Transverse colon (tissue), 4 donors: ENCODE data around the gene ACTN1.

ENCODE experiments used
- POLR2A ChIP-seq: fragments of 450-650 bp; IDR thresholded peaks from one replicate; pipeline ENCODE4 v1.6.1; 2016; ENCODE audit warnings: antibody characterized with exemption, mild to moderate bottlenecking, moderate library complexity
- POLR2AphosphoS5 ChIP-seq, 3 donors: sonication (generic); formaldehyde crosslinking; IDR thresholded peaks; one replicate each; pipeline ENCODE4 v1.6.1; 2016; ENCODE audit warnings: antibody characterized with exemption in 3 of 3
- TF ChIP-seq, protein P1 (sequence below), 5 experiments: fragments of 200-600 bp in 3 of 5; fragments of 450-650 bp in 2 of 5; sonication (generic) in 3 of 5; IDR thresholded peaks; 1 replicate in 2 of 5; 2 replicates in 3 of 5; pipeline ENCODE4 v1.5.1; 2016 to 2017; ENCODE audit warnings: antibody characterized with exemption in 5 of 5, inconsistent platforms in 3 of 5, mild to moderate bottlenecking in 2 of 5, moderate library complexity in 1 of 5

DNA sequence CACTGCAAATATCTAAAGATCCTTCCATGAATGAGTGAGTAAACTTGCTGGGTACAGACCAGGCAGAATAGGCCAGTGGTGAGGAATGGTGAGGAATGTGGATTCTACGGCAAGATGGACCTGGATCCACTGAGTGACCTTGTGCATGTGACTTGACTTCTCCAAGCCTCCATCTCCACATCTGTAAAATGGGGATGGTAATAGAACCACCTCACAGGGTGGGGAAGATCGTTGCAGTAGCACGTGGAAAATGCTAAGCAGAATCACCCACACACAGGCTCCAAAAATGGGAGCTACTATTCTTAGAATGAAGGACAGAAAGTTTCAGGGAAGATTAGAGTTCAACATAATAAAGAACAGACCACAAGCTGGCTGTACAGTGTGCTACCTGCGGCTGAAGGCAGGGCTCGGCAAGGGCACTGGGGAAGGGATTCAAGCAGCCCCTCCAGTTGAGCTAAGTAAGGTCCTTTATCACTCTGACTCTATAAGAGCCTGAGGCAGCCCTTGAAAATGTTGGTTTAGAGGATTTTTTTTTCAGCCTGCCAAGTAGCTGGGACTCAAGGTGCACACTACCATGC, 47.5 kb downstream of the ACTN1 start:
- TF ChIP-seq, protein P1, sequence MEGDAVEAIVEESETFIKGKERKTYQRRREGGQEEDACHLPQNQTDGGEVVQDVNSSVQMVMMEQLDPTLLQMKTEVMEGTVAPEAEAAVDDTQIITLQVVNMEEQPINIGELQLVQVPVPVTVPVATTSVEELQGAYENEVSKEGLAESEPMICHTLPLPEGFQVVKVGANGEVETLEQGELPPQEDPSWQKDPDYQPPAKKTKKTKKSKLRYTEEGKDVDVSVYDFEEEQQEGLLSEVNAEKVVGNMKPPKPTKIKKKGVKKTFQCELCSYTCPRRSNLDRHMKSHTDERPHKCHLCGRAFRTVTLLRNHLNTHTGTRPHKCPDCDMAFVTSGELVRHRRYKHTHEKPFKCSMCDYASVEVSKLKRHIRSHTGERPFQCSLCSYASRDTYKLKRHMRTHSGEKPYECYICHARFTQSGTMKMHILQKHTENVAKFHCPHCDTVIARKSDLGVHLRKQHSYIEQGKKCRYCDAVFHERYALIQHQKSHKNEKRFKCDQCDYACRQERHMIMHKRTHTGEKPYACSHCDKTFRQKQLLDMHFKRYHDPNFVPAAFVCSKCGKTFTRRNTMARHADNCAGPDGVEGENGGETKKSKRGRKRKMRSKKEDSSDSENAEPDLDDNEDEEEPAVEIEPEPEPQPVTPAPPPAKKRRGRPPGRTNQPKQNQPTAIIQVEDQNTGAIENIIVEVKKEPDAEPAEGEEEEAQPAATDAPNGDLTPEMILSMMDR (IDR thresholded peaks at IDR 0.05) = no peak
- TF ChIP-seq POLR2A (no peak), POLR2AphosphoS5 (IDR thresholded peaks at IDR 0.05) (no peak)
